ENCODE measurements around the gene TTLL11. TPM values are rescaled to one million over a fixed set of nuclear protein-coding genes. Genes with fewer than 3 reads are reported as not detected.

Gene TTLL11
- total RNA-seq, 1 experiment from 2014 or later, result 1.5 TPM

GRCh38 chr9:122065923-122066629 lies 27.0 kb downstream of the TTLL11 start:
- H2BK5ac ChIP-seq (ENCODE audit: insufficient read length, low read length), result no peak overlapping the region
- H2BK12ac ChIP-seq (ENCODE audit: insufficient read length, low read depth, low read length), result no peak overlapping the region
- Mint-ChIP-seq H3K27ac (no peak overlapping the region; a peak in 1 of 7 replicates), H3K9me3 (no peaks in the 10 kb centered on the region), H3K27me3 (ENCODE audit: low read depth) (peaks cover 3% of the 10 kb centered on the region; the same call in 1 of the 2 replicates), H3K4me3 (no peak overlapping the region), H3K4me1 (peaks cover 9 to 18% of the 10 kb centered on the region in 2 experiments; a peak in 3 of 4 replicates), H3K36me3 (ENCODE audit: insufficient read depth in 1 of 3, low read depth in 3 of 3) (no peaks in the 10 kb centered on the region)
- no peak overlapping the region for H2BK15ac ChIP-seq (ENCODE audit: low read depth, low read length)
- no CpG with 5 or more reads among the region's 2 CpGs for WGBS (ENCODE audit: extremely low coverage, insufficient read length, low lambda C conversion rate)
- no peak overlapping the region for H3K27ac ChIP-seq (ENCODE audit: insufficient read length, low read depth, low read length)
- no peaks in the 10 kb centered on the region for H3K9me3 ChIP-seq (ENCODE audit: control insufficient read depth, low read depth, low read length)
- no peak overlapping the region for H2BK120ac ChIP-seq (ENCODE audit: low read depth, low read length, poor library complexity, severe bottlenecking)
- H4K5ac ChIP-seq (ENCODE audit: insufficient read length, low read depth, low read length), result no peak overlapping the region
- no peaks in the 10 kb centered on the region for H3K27me3 ChIP-seq (ENCODE audit: insufficient read depth, low read length)
- H3K56ac ChIP-seq (ENCODE audit: insufficient read length, low read depth, low read length), result no peak overlapping the region
- H2AK5ac ChIP-seq (ENCODE audit: insufficient read length, low read length), result no peak overlapping the region
- H3K18ac ChIP-seq (ENCODE audit: insufficient read length, low read depth, low read length), result no peak overlapping the region
- no peak overlapping the region for H3K23ac ChIP-seq (ENCODE audit: insufficient read length, low read depth, low read length)
- H3K79me1 ChIP-seq (ENCODE audit: insufficient read depth, low read depth, low read length, poor library complexity, severe bottlenecking), result no peaks in the 10 kb centered on the region
- H4K20me1 ChIP-seq (ENCODE audit: control insufficient read depth, insufficient read depth, insufficient read length), result no peaks in the 10 kb centered on the region
- H3K14ac ChIP-seq (ENCODE audit: insufficient read depth, low read length), result no peak overlapping the region
- DNase-seq, result no peak
- H2BK20ac ChIP-seq (ENCODE audit: low read depth, low read length, poor library complexity, severe bottlenecking), result no peak overlapping the region
- TF ChIP-seq CTCF (conservative IDR thresholded peaks at IDR 0.05), result no peak
- H4K8ac ChIP-seq (replicated peaks; ENCODE audit: insufficient read length, low read depth, low read length), result no peak overlapping the region
- no peaks in the 10 kb centered on the region for H3K23me2 ChIP-seq (ENCODE audit: insufficient read length, low read depth, low read length, poor library complexity, severe bottlenecking)
- no peak overlapping the region for H3K9ac ChIP-seq (ENCODE audit: extremely low read depth, insufficient read length, low read length)
- H3K4ac ChIP-seq (ENCODE audit: low read depth, low read length), result no peak overlapping the region
- H3K79me2 ChIP-seq (ENCODE audit: insufficient read depth, low read length), result no peaks in the 10 kb centered on the region
- no peak overlapping the region for H3T11ph ChIP-seq (ENCODE audit: low read length)
- no peaks in the 10 kb centered on the region for H3K4me1 ChIP-seq (ENCODE audit: insufficient read depth, low read length)
- no peak overlapping the region for H2AFZ ChIP-seq (ENCODE audit: low read length)
- no peak overlapping the region for H4K91ac ChIP-seq (ENCODE audit: insufficient read length, low read depth, low read length)
- no peak overlapping the region for H3K4me2 ChIP-seq (ENCODE audit: insufficient read depth, insufficient read length, low read length)

Measured in H9 (cell line).